PC-3 (cell line): ENCODE data around the gene DENND2A. TPM values are rescaled to one million over a fixed set of nuclear protein-coding genes. Genes with fewer than 3 reads are reported as not detected.

Experiments used
- ATAC-seq: fragments of 200-7000 bp; cut with Tn5 transposase; 2 replicates; pipeline ENCODE4 v1.9.1; 2020; ENCODE audit warnings: mild to moderate bottlenecking, moderate library complexity
- BruUV-seq: library from RNA; stranded (reverse); fragments of 400-500 nt; replicated peaks from 2 replicates; lab custom pipeline; 2021; lab: Mats Ljungman, UMichigan
- CTCF ChIA-PET: fragments of 300-600 bp; sonication (Branson Sonifier 250); formaldehyde crosslinking; loops from one replicate; lab custom pipeline; 2022; ENCODE audit warnings: antibody characterized with exemption; lab: Charles Lee
- POLR2A ChIA-PET: fragments of 300-600 bp; sonication (Branson Sonifier 250); formaldehyde crosslinking; loops from one replicate; lab custom pipeline; 2022; ENCODE audit warnings: antibody characterized with exemption; ENCODE audit not compliant: unreplicated experiment; lab: Charles Lee
- DNase-seq: peaks from one replicate; pipeline ENCODE4 v3.0.0-alpha.2; 2015
- H2AFZ ChIP-seq: fragments of 300-600 bp; sonication (generic); 2 replicates; pipeline ENCODE4 v1.6.0; 2016; ENCODE audit warnings: antibody characterized with exemption, low read length
- H3F3A ChIP-seq: fragments of 300-600 bp; sonication (generic); one replicate; pipeline ENCODE4 v1.6.0; 2017; ENCODE audit warnings: antibody characterized with exemption, low read length, control low read depth, mild to moderate bottlenecking; ENCODE audit not compliant: unreplicated experiment
- H3K27ac ChIP-seq: fragments of 300-600 bp; sonication (generic); 2 replicates; pipeline ENCODE4 v1.5.1; 2016; ENCODE audit warnings: mild to moderate bottlenecking, low read length
- H3K27me3 ChIP-seq: fragments of 300-600 bp; sonication (generic); 2 replicates; pipeline ENCODE4 v1.6.1; 2016; ENCODE audit warnings: low read length, mixed read lengths
- H3K36me3 ChIP-seq: fragments of 300-600 bp; sonication (generic); 2 replicates; pipeline ENCODE4 v1.6.1; 2016; ENCODE audit warnings: low read depth, mixed run types, low read length, mixed read lengths
- H3K4me1 ChIP-seq: fragments of 300-600 bp; sonication (generic); 2 replicates; pipeline ENCODE4 v1.5.1; 2016; ENCODE audit warnings: low read length; ENCODE audit not compliant: insufficient read depth
- H3K4me2 ChIP-seq: fragments of 300-600 bp; sonication (generic); 2 replicates; pipeline ENCODE4 v1.6.0; 2016; ENCODE audit warnings: low read length
- H3K4me3 ChIP-seq: fragments of 300-600 bp; sonication (generic); 2 replicates; pipeline ENCODE4 v1.5.1; 2016; ENCODE audit warnings: mild to moderate bottlenecking, low read length, mixed read lengths
- H3K79me2 ChIP-seq: fragments of 300-600 bp; sonication (generic); 2 replicates; pipeline ENCODE4 v1.6.1; 2017; ENCODE audit warnings: low read length, mixed read lengths
- H3K9ac ChIP-seq: fragments of 300-600 bp; sonication (generic); 2 replicates; pipeline ENCODE4 v1.6.0; 2016; ENCODE audit warnings: mild to moderate bottlenecking, low read length
- H3K9me2 ChIP-seq: fragments of 300-600 bp; sonication (generic); replicated peaks from 2 replicates; pipeline ENCODE4 v1.6.1; 2016; ENCODE audit warnings: mixed run types, low read length, mixed read lengths
- H3K9me3 ChIP-seq: fragments of 300-600 bp; sonication (generic); 2 replicates; pipeline ENCODE4 v1.6.1; 2016; ENCODE audit warnings: low read length, mixed read lengths
- H4K20me1 ChIP-seq: fragments of 300-600 bp; sonication (generic); 2 replicates; pipeline ENCODE4 v1.6.1; 2016; ENCODE audit warnings: low read length, mixed read lengths
- CTCF ChIP-seq: fragments of 300-600 bp; sonication (generic); conservative IDR thresholded peaks from 2 replicates; pipeline ENCODE4 v1.5.1; 2017; ENCODE audit warnings: antibody characterized with exemption, low read depth, mild to moderate bottlenecking, low read length
- EZH2 ChIP-seq: fragments of 300-600 bp; sonication (generic); IDR thresholded peaks from one replicate; pipeline ENCODE4 v1.6.1; 2017; ENCODE audit warnings: antibody characterized with exemption, mild to moderate bottlenecking, low read length; ENCODE audit not compliant: unreplicated experiment
- EZH2phosphoT487 ChIP-seq: fragments of 300-600 bp; sonication (generic); IDR thresholded peaks from 2 replicates; pipeline ENCODE4 v1.6.1; 2018; ENCODE audit warnings: mild to moderate bottlenecking, antibody characterized with exemption, low read length, borderline replicate concordance
- intact Hi-C: fragments of 100-400 bp; cut with micrococcal nuclease; formaldehyde crosslinking; loops from 2 replicates; pipeline ENCODE4 v1.9.0; 2023
- total RNA-seq: library from RNA; depleted of rRNA; stranded (reverse); fragments of >200 nt; gene quantifications from 2 replicates; pipeline ENCODE4 v1.2.3, GENCODE V29; 2014

Gene DENND2A
- total RNA-seq, 1 experiment from 2014 or later, result 8.9 TPM

GRCh38 chr7:140591180-140591902, 49.3 kb downstream of the DENND2A start:
- TF ChIP-seq EZH2phosphoT487 (no peak), EZH2 (no peak), CTCF (no peak)
- ChIA-PET CTCF (interaction anchor here (0.7 kb wide), 1 partner anchor 17 kb away, joined by 4 read pairs; no protein-coding TSS in a partner anchor), POLR2A (interaction anchor here (0.6 kb wide), 1 partner anchor 15 kb away, joined by 7 read pairs; no protein-coding TSS in a partner anchor)
- peaks cover 20% of the 10 kb centered on the region for H3K4me1 ChIP-seq
- 0 out of 2 replicates have a peak overlapping the region, but pooled peaks have one; percentile 16 for H2AFZ ChIP-seq
- H3K9ac ChIP-seq, result no peak overlapping the region
- no peaks in the 10 kb centered on the region for H3K36me3 ChIP-seq
- H3K4me2 ChIP-seq, result peak overlapping the region; percentile 73
- H3K9me3 ChIP-seq, result no peaks in the 10 kb centered on the region
- no TSS peak for BruUV-seq
- no peaks in the 10 kb centered on the region for H3K79me2 ChIP-seq
- H3K27me3 ChIP-seq, result no peaks in the 10 kb centered on the region
- peak; percentile 95 for ATAC-seq
- H4K20me1 ChIP-seq, result no peaks in the 10 kb centered on the region
- DNase-seq, result peak; percentile 69
- no peak overlapping the region for H3K4me3 ChIP-seq
- no peaks in the 10 kb centered on the region for H3F3A ChIP-seq
- intact Hi-C loops, result loop anchor here (1.0 to 5.0 kb wide), 3 partner anchors 13 to 72 kb away; no protein-coding TSS in a partner anchor
- H3K9me2 ChIP-seq, result no peaks in the 10 kb centered on the region
- peak overlapping the region; percentile 75 for H3K27ac ChIP-seq

- TF ChIP-seq EZH2phosphoT487, result no peak
- TF ChIP-seq CTCF, result no peak
- TF ChIP-seq EZH2, result no peak
Observed at GRCh38 chr7:140587243-140587642, 53.4 kb downstream of the DENND2A start.

GRCh38 chr7:140586516-140586915, 54.1 kb downstream of the DENND2A start:
- H3K4me3 ChIP-seq, result no peak overlapping the region
- H3K36me3 ChIP-seq, result no peaks in the 10 kb centered on the region
- peaks cover 11% of the 10 kb centered on the region for H3K4me1 ChIP-seq
- no peaks in the 10 kb centered on the region for H3K79me2 ChIP-seq
- POLR2A ChIA-PET, result no interaction called here
- no peak overlapping the region for H3K9ac ChIP-seq
- H3K9me3 ChIP-seq, result no peaks in the 10 kb centered on the region
- no peak for ATAC-seq
- no peaks in the 10 kb centered on the region for H3K27me3 ChIP-seq
- no peak overlapping the region for H3K4me2 ChIP-seq
- no peaks in the 10 kb centered on the region for H3K9me2 ChIP-seq
- intact Hi-C loops, result no loop called here
- H3K27ac ChIP-seq, result no peak overlapping the region
- no peak for TF ChIP-seq CTCF
- no peak for TF ChIP-seq EZH2phosphoT487
- TF ChIP-seq EZH2, result no peak
- no TSS peak for BruUV-seq
- DNase-seq, result no peak
- CTCF ChIA-PET, result no interaction called here
- H3F3A ChIP-seq, result no peaks in the 10 kb centered on the region
- no peaks in the 10 kb centered on the region for H4K20me1 ChIP-seq
- H2AFZ ChIP-seq, result no peak overlapping the region

More at GRCh38 chr7:140587243-140587642, 53.4 kb downstream of the DENND2A start:
- no peak overlapping the region for H3K4me2 ChIP-seq
- H4K20me1 ChIP-seq, result no peaks in the 10 kb centered on the region
- no peak overlapping the region for H3K4me3 ChIP-seq
- DNase-seq, result no peak
- H3K9ac ChIP-seq, result no peak overlapping the region
- H3K36me3 ChIP-seq, result no peaks in the 10 kb centered on the region
- H3K9me2 ChIP-seq, result no peaks in the 10 kb centered on the region
- no peaks in the 10 kb centered on the region for H3K9me3 ChIP-seq
- H3F3A ChIP-seq, result no peaks in the 10 kb centered on the region
- intact Hi-C loops, result no loop called here
- H2AFZ ChIP-seq, result no peak overlapping the region
- H3K4me1 ChIP-seq, result peaks cover 11% of the 10 kb centered on the region
- no peaks in the 10 kb centered on the region for H3K27me3 ChIP-seq
- H3K27ac ChIP-seq, result no peak overlapping the region
- CTCF ChIA-PET, result no interaction called here
- ATAC-seq, result no peak
- no TSS peak for BruUV-seq
- no peaks in the 10 kb centered on the region for H3K79me2 ChIP-seq
- POLR2A ChIA-PET, result no interaction called here
